Measurements from ENCODE around the gene ASIC4. TPM values are rescaled to one million over a fixed set of nuclear protein-coding genes. Genes with fewer than 3 reads are reported as not detected.

The ASIC4 gene
- total and polyA plus RNA-seq, 2 of the 13 experiments (the other 11 are each of a cell fraction or from before 2014, with no cell fraction given): 0.03 TPM; not detected in 1

GRCh38 chr2:219541611-219542180, 27.4 kb downstream of the ASIC4 start (continued):
- no peak for TF ChIP-seq SOX13 (IDR thresholded peaks at IDR 0.05)
- no peak for TF ChIP-seq SOX13 (CRISPR knock-in tag; conservative IDR thresholded peaks at IDR 0.05 in 1 of 2, IDR thresholded peaks at IDR 0.05 in 1 of 2)
- TF ChIP-seq ZNF784 (CRISPR knock-in tag; IDR thresholded peaks at IDR 0.05; ENCODE audit: borderline replicate concordance): no peak
- TF ChIP-seq ZNF138 (CRISPR knock-in tag; IDR thresholded peaks at IDR 0.05; ENCODE audit: low read depth): 0 out of 2 replicates have a peak, but pooled peaks have one; percentile 89
- TF ChIP-seq MAFF (IDR thresholded peaks at IDR 0.05; ENCODE audit: low read depth, low read length): no peak
- no peak; the same call in 1 of the 2 replicates for TF ChIP-seq DNMT3B (CRISPR knock-in tag; conservative IDR thresholded peaks at IDR 0.05)
- TF ChIP-seq FOXP4 (CRISPR knock-in tag; IDR thresholded peaks at IDR 0.05): peak; percentile 46; the same call in 1 of the 2 replicates
- TF ChIP-seq, protein P1, sequence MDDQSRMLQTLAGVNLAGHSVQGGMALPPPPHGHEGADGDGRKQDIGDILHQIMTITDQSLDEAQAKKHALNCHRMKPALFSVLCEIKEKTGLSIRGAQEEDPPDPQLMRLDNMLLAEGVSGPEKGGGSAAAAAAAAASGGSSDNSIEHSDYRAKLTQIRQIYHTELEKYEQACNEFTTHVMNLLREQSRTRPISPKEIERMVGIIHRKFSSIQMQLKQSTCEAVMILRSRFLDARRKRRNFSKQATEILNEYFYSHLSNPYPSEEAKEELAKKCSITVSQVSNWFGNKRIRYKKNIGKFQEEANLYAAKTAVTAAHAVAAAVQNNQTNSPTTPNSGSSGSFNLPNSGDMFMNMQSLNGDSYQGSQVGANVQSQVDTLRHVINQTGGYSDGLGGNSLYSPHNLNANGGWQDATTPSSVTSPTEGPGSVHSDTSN (CRISPR knock-in tag; IDR thresholded peaks at IDR 0.05; ENCODE audit: borderline replicate concordance): no peak
- no peak for TF ChIP-seq FUBP1 (CRISPR knock-in tag; IDR thresholded peaks at IDR 0.05; ENCODE audit: borderline replicate concordance)
- TF ChIP-seq SNAPC2 (CRISPR knock-in tag; IDR thresholded peaks at IDR 0.05): no peak
- no peak for TF ChIP-seq ZKSCAN8 (CRISPR knock-in tag; IDR thresholded peaks at IDR 0.05; ENCODE audit: borderline replicate concordance)
- no peak for TF ChIP-seq ATF6 (CRISPR knock-in tag; conservative IDR thresholded peaks at IDR 0.05)
- no peak for TF ChIP-seq NKX3-1 (CRISPR knock-in tag; IDR thresholded peaks at IDR 0.05)
- TF ChIP-seq ZBTB38 (CRISPR knock-in tag; IDR thresholded peaks at IDR 0.05): peak; percentile 96
- TF ChIP-seq, protein P2, sequence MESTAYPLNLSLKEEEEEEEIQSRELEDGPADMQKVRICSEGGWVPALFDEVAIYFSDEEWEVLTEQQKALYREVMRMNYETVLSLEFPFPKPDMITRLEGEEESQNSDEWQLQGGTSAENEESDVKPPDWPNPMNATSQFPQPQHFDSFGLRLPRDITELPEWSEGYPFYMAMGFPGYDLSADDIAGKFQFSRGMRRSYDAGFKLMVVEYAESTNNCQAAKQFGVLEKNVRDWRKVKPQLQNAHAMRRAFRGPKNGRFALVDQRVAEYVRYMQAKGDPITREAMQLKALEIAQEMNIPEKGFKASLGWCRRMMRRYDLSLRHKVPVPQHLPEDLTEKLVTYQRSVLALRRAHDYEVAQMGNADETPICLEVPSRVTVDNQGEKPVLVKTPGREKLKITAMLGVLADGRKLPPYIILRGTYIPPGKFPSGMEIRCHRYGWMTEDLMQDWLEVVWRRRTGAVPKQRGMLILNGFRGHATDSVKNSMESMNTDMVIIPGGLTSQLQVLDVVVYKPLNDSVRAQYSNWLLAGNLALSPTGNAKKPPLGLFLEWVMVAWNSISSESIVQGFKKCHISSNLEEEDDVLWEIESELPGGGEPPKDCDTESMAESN (CRISPR knock-in tag; conservative IDR thresholded peaks at IDR 0.05): no peak
- TF ChIP-seq SNRNP70 (IDR thresholded peaks at IDR 0.05; ENCODE audit: low read depth, low read length): no peak
- no peak for TF ChIP-seq NCOA2 (CRISPR knock-in tag; IDR thresholded peaks at IDR 0.05)
- no peak for TF ChIP-seq MTA3 (CRISPR knock-in tag; IDR thresholded peaks at IDR 0.05)
- TF ChIP-seq MYC (CRISPR knock-in tag; IDR thresholded peaks at IDR 0.05; ENCODE audit: borderline replicate concordance): peak; percentile 86
- no peak for TF ChIP-seq ZSCAN20 (CRISPR knock-in tag; IDR thresholded peaks at IDR 0.05; ENCODE audit: borderline replicate concordance)

Measured in HepG2 (cell line).